Effector memory CD4-positive, alpha-beta T cell (primary cell): ENCODE measurements around the gene EFCAB12.

Experiments
- DNase-seq, 3 donors: peaks; one replicate each; pipeline ENCODE4 v3.0.0-alpha.2; 2020
- H3K27ac ChIP-seq: 2 replicates; pipeline ENCODE4 v1.7.0; 2013; ENCODE audit warnings: mild to moderate bottlenecking, low read length, moderate library complexity; ENCODE audit not compliant: insufficient read depth, poor library complexity, severe bottlenecking
- H3K27me3 ChIP-seq: replicated peaks from 2 replicates; pipeline ENCODE4 v1.7.0; 2013; ENCODE audit warnings: mild to moderate bottlenecking, low read length; ENCODE audit not compliant: insufficient read depth, control insufficient read depth, poor library complexity, severe bottlenecking
- H3K36me3 ChIP-seq: 2 replicates; pipeline ENCODE4 v1.7.0; 2013; ENCODE audit warnings: mild to moderate bottlenecking, low read length, moderate library complexity; ENCODE audit not compliant: control insufficient read depth, insufficient read depth
- H3K4me1 ChIP-seq: 2 replicates; pipeline ENCODE4 v1.7.0; 2013; ENCODE audit warnings: low read length, mild to moderate bottlenecking; ENCODE audit not compliant: control insufficient read depth, insufficient read depth, poor library complexity, severe bottlenecking
- H3K4me3 ChIP-seq: 2 replicates; pipeline ENCODE4 v1.7.0; 2013; ENCODE audit warnings: low read length, low read depth, mild to moderate bottlenecking; ENCODE audit not compliant: insufficient read depth, poor library complexity, severe bottlenecking
- H3K9me3 ChIP-seq: 2 replicates; pipeline ENCODE4 v1.7.0; 2013; ENCODE audit warnings: mild to moderate bottlenecking, low read length, moderate library complexity; ENCODE audit not compliant: control insufficient read depth

The EFCAB12 gene

GRCh38 chr3:129448186-129448895 lies 19.9 kb upstream of the EFCAB12 start:
- no peaks in the 10 kb centered on the region for H3K4me1 ChIP-seq
- H3K27ac ChIP-seq = no peak overlapping the region
- H3K36me3 ChIP-seq = peaks cover 3% of the 10 kb centered on the region
- no peak for DNase-seq
- H3K4me3 ChIP-seq = no peak overlapping the region
- no peaks in the 10 kb centered on the region for H3K9me3 ChIP-seq
- no peaks in the 10 kb centered on the region for H3K27me3 ChIP-seq

- H3K36me3 ChIP-seq = no peaks in the 10 kb centered on the region
- peaks cover 3% of the 10 kb centered on the region for H3K4me1 ChIP-seq
- H3K4me3 ChIP-seq = no peak overlapping the region
- no peak overlapping the region for H3K27ac ChIP-seq
- no peaks in the 10 kb centered on the region for H3K27me3 ChIP-seq
- H3K9me3 ChIP-seq = no peaks in the 10 kb centered on the region
- no peak for DNase-seq
These were observed 18.5 kb upstream of the EFCAB12 start for GRCh38 chr3:129446926-129447325.

- no peak overlapping the region for H3K4me3 ChIP-seq
- H3K36me3 ChIP-seq = no peaks in the 10 kb centered on the region
- no peaks in the 10 kb centered on the region for H3K27me3 ChIP-seq
- H3K9me3 ChIP-seq = no peaks in the 10 kb centered on the region
- no peak overlapping the region for H3K27ac ChIP-seq
- peaks cover 16% of the 10 kb centered on the region for H3K4me1 ChIP-seq
- no peak for DNase-seq
These were observed 17.0 kb upstream of the EFCAB12 start for GRCh38 chr3:129445471-129445870.

GRCh38 chr3:129442947-129443346 lies 14.5 kb upstream of the EFCAB12 start:
- peaks cover 2% of the 10 kb centered on the region for H3K36me3 ChIP-seq
- no peaks in the 10 kb centered on the region for H3K9me3 ChIP-seq
- peaks cover 16% of the 10 kb centered on the region for H3K4me1 ChIP-seq
- no peak overlapping the region for H3K27ac ChIP-seq
- H3K4me3 ChIP-seq = no peak overlapping the region
- H3K27me3 ChIP-seq = no peaks in the 10 kb centered on the region
- no peak for DNase-seq

GRCh38 chr3:129442486-129442885 lies 14.1 kb upstream of the EFCAB12 start:
- no peak for DNase-seq
- Histone ChIP-seq H3K4me1 (peaks cover 16% of the 10 kb centered on the region), H3K4me3 (no peak overlapping the region), H3K36me3 (peaks cover 6% of the 10 kb centered on the region), H3K27ac (peak overlapping the region; percentile 86), H3K27me3 (no peaks in the 10 kb centered on the region), H3K9me3 (no peaks in the 10 kb centered on the region)

- no peak for DNase-seq
- peaks cover 16% of the 10 kb centered on the region for H3K4me1 ChIP-seq
These were observed 13.3 kb upstream of the EFCAB12 start for GRCh38 chr3:129441782-129442181.

GRCh38 chr3:129441215-129441614 lies 12.8 kb upstream of the EFCAB12 start:
- DNase-seq = no peak
- peaks cover 9% of the 10 kb centered on the region for H3K36me3 ChIP-seq
- H3K27me3 ChIP-seq = no peaks in the 10 kb centered on the region
- H3K4me3 ChIP-seq = peak overlapping the region; percentile 64
- peaks cover 16% of the 10 kb centered on the region for H3K4me1 ChIP-seq
- H3K27ac ChIP-seq = peak overlapping the region; percentile 86
- no peaks in the 10 kb centered on the region for H3K9me3 ChIP-seq

More at GRCh38 chr3:129441782-129442181, 13.3 kb upstream of the EFCAB12 start:
- Histone ChIP-seq H3K27me3 (no peaks in the 10 kb centered on the region), H3K4me3 (no peak overlapping the region), H3K36me3 (peaks cover 9% of the 10 kb centered on the region), H3K9me3 (no peaks in the 10 kb centered on the region), H3K27ac (peak overlapping the region; percentile 86)

- DNase-seq = no peak
- peak overlapping the region; percentile 64 for H3K4me3 ChIP-seq
- no peaks in the 10 kb centered on the region for H3K27me3 ChIP-seq
- peaks cover 16% of the 10 kb centered on the region for H3K4me1 ChIP-seq
- H3K27ac ChIP-seq = peak overlapping the region; percentile 86
- H3K36me3 ChIP-seq = peaks cover 14% of the 10 kb centered on the region
- no peaks in the 10 kb centered on the region for H3K9me3 ChIP-seq
These were observed 12.3 kb upstream of the EFCAB12 start for GRCh38 chr3:129440618-129441190.

- DNase-seq = peak; percentile 98 to 99 (median 99)
- Histone ChIP-seq H3K4me1 (peaks cover 16% of the 10 kb centered on the region), H3K9me3 (no peaks in the 10 kb centered on the region), H3K27me3 (no peaks in the 10 kb centered on the region), H3K27ac (peak within 1 kb of the TSS; percentile 86), H3K4me3 (peak within 1 kb of the TSS; percentile 95), H3K36me3 (peaks cover 18% of the 10 kb centered on the region)
These were observed 11.6 kb upstream of the EFCAB12 start, which contains the start of the genes IFT122 and MBD4 for GRCh38 chr3:129439817-129440617. Gene IFT122, plus strand, starts transcription at chr3:129440224. Its CDS starts 107 bp downstream, at chr3:129440331. Gene MBD4, minus strand, starts transcription at chr3:129439948. Its CDS starts 115 bp downstream, at chr3:129439833.
